ENCODE measurements around the gene ZNF330. TPM values are rescaled to one million over a fixed set of nuclear protein-coding genes. Genes with fewer than 3 reads are reported as not detected.

The ZNF330 gene
- total and polyA plus RNA-seq, 2 experiments from 2014 or later: 32.3 to 38.9 TPM

GRCh38 chr4:141248486-141248885 lies 27.8 kb downstream of the ZNF330 start:
- Mint-ChIP-seq H3K9me3 (no peaks in the 10 kb centered on the region), H3K27ac (no peak overlapping the region; the same call in 1 of the 2 replicates), H3K36me3 (ENCODE audit: low read depth) (no peaks in the 10 kb centered on the region), H3K27me3 (ENCODE audit: insufficient read depth, low read depth, poor library complexity) (no peaks in the 10 kb centered on the region), H3K4me3 (no peak overlapping the region), H3K4me1 (no peaks in the 10 kb centered on the region)
- Histone ChIP-seq H3K4me2 (no peak overlapping the region), H3K4me3 (no peak overlapping the region), H3K36me3 (ENCODE audit: insufficient read depth) (no peaks in the 10 kb centered on the region), H3F3A (replicated peaks; ENCODE audit: low read depth) (no peaks in the 10 kb centered on the region), H2AFZ (no peak overlapping the region), H3K27ac (ENCODE audit: low read depth) (no peak overlapping the region), H4K20me1 (replicated peaks; ENCODE audit: insufficient read depth) (no peaks in the 10 kb centered on the region), H3K79me2 (replicated peaks; ENCODE audit: insufficient read depth) (no peaks in the 10 kb centered on the region), H3K27me3 (ENCODE audit: insufficient read depth) (no peaks in the 10 kb centered on the region), H3K9me2 (ENCODE audit: insufficient read depth) (no peaks in the 10 kb centered on the region), H3K4me1 (ENCODE audit: insufficient read depth) (no peaks in the 10 kb centered on the region)
- no peak for DNase-seq (ENCODE audit: low spot score)
- no peak for ATAC-seq
- no peak for TF ChIP-seq ZNF114 (CRISPR knock-in tag; IDR thresholded peaks at IDR 0.05)
- TF ChIP-seq JUNB (IDR thresholded peaks at IDR 0.05; ENCODE audit: unreplicated experiment): no peak
- no peak for TF ChIP-seq EZH2 (IDR thresholded peaks at IDR 0.05; ENCODE audit: low read depth, unreplicated experiment)
- no peak for TF ChIP-seq CREB1 (CRISPR knock-in tag; IDR thresholded peaks at IDR 0.05; ENCODE audit: low read depth)
- TF ChIP-seq, protein P1, sequence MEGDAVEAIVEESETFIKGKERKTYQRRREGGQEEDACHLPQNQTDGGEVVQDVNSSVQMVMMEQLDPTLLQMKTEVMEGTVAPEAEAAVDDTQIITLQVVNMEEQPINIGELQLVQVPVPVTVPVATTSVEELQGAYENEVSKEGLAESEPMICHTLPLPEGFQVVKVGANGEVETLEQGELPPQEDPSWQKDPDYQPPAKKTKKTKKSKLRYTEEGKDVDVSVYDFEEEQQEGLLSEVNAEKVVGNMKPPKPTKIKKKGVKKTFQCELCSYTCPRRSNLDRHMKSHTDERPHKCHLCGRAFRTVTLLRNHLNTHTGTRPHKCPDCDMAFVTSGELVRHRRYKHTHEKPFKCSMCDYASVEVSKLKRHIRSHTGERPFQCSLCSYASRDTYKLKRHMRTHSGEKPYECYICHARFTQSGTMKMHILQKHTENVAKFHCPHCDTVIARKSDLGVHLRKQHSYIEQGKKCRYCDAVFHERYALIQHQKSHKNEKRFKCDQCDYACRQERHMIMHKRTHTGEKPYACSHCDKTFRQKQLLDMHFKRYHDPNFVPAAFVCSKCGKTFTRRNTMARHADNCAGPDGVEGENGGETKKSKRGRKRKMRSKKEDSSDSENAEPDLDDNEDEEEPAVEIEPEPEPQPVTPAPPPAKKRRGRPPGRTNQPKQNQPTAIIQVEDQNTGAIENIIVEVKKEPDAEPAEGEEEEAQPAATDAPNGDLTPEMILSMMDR (conservative IDR thresholded peaks at IDR 0.05; ENCODE audit: low read depth in 2 of 2): no peak
- no peak for TF ChIP-seq NANOG (IDR thresholded peaks at IDR 0.05; ENCODE audit: borderline replicate concordance)
- no peak for TF ChIP-seq POLR2AphosphoS5 (IDR thresholded peaks at IDR 0.05; ENCODE audit: low read depth)
- no peak for TF ChIP-seq STAT1 (IDR thresholded peaks at IDR 0.05; ENCODE audit: unreplicated experiment)
- no peak for TF ChIP-seq ZNF331 (CRISPR knock-in tag; IDR thresholded peaks at IDR 0.05; ENCODE audit: low read depth)
- no peak for TF ChIP-seq REST (IDR thresholded peaks at IDR 0.05; ENCODE audit: unreplicated experiment)
- TF ChIP-seq ZNF462 (CRISPR knock-in tag; IDR thresholded peaks at IDR 0.05): no peak
- TF ChIP-seq, protein P2, sequence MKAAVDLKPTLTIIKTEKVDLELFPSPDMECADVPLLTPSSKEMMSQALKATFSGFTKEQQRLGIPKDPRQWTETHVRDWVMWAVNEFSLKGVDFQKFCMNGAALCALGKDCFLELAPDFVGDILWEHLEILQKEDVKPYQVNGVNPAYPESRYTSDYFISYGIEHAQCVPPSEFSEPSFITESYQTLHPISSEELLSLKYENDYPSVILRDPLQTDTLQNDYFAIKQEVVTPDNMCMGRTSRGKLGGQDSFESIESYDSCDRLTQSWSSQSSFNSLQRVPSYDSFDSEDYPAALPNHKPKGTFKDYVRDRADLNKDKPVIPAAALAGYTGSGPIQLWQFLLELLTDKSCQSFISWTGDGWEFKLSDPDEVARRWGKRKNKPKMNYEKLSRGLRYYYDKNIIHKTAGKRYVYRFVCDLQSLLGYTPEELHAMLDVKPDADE (IDR thresholded peaks at IDR 0.05): no peak
- no peak for TF ChIP-seq EZH2phosphoT487 (IDR thresholded peaks at IDR 0.05; ENCODE audit: unreplicated experiment)
